ENCODE results near the gene KLF12.

DNA sequence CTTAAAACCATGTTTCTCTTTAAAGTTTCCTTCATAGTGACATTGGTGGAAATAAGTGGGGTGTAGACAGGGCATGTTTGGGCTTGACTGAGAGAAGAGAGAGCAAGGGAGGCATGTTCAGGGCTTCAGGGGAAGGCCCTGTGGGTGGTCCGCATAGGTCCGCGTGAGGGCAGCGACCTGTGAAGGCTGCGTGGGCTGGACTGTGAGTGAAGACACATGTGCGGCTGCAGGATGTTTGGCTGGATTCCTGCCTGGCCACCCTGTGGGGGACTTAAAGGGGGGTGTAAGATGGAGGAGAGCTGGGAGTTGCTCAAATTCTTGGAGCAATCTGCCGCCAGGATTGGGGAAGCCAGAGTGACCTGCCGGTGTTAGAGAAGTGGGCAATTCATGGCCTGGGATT, 23.8 kb upstream of the KLF12 start:
- no peak for TF ChIP-seq CTCF (IDR thresholded peaks at IDR 0.05)
- no peak for TF ChIP-seq SP1 (CRISPR knock-in tag; conservative IDR thresholded peaks at IDR 0.05)
- TF ChIP-seq GABPB1 (CRISPR knock-in tag; IDR thresholded peaks at IDR 0.05) = no peak
- TF ChIP-seq, protein P1, sequence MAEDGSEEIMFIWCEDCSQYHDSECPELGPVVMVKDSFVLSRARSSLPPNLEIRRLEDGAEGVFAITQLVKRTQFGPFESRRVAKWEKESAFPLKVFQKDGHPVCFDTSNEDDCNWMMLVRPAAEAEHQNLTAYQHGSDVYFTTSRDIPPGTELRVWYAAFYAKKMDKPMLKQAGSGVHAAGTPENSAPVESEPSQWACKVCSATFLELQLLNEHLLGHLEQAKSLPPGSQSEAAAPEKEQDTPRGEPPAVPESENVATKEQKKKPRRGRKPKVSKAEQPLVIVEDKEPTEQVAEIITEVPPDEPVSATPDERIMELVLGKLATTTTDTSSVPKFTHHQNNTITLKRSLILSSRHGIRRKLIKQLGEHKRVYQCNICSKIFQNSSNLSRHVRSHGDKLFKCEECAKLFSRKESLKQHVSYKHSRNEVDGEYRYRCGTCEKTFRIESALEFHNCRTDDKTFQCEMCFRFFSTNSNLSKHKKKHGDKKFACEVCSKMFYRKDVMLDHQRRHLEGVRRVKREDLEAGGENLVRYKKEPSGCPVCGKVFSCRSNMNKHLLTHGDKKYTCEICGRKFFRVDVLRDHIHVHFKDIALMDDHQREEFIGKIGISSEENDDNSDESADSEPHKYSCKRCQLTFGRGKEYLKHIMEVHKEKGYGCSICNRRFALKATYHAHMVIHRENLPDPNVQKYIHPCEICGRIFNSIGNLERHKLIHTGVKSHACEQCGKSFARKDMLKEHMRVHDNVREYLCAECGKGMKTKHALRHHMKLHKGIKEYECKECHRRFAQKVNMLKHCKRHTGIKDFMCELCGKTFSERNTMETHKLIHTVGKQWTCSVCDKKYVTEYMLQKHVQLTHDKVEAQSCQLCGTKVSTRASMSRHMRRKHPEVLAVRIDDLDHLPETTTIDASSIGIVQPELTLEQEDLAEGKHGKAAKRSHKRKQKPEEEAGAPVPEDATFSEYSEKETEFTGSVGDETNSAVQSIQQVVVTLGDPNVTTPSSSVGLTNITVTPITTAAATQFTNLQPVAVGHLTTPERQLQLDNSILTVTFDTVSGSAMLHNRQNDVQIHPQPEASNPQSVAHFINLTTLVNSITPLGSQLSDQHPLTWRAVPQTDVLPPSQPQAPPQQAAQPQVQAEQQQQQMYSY (CRISPR knock-in tag; IDR thresholded peaks at IDR 0.05) = no peak
- no peak for TF ChIP-seq ZNF396 (CRISPR knock-in tag; IDR thresholded peaks at IDR 0.05; ENCODE audit: borderline replicate concordance)
- no peak for TF ChIP-seq GTF2I (CRISPR knock-in tag; conservative IDR thresholded peaks at IDR 0.05)
- TF ChIP-seq FOXJ3 (CRISPR knock-in tag; IDR thresholded peaks at IDR 0.05; ENCODE audit: borderline replicate concordance) = no peak
- TF ChIP-seq FOXK1 (CRISPR knock-in tag; IDR thresholded peaks at IDR 0.05) = no peak
- TF ChIP-seq RORB (CRISPR knock-in tag; IDR thresholded peaks at IDR 0.05) = no peak

Measured in WTC11 (cell line).